H9 (cell line): Measurements from ENCODE around the gene IGFALS. TPM values are rescaled to one million over a fixed set of nuclear protein-coding genes. Genes with fewer than 3 reads are reported as not detected.

Experiments
- DNase-seq: peaks from one replicate; pipeline ENCODE4 v3.0.0-alpha.2; 2017
- H2AFZ ChIP-seq: one replicate; pipeline ENCODE4 v1.6.1; 2013; ENCODE audit warnings: mild to moderate bottlenecking, low read length, control low read depth, moderate library complexity
- H2AK5ac ChIP-seq: 2 replicates; pipeline ENCODE4 v1.6.1; 2013; ENCODE audit warnings: low read length, control low read depth, mixed read lengths; ENCODE audit not compliant: insufficient read length
- H2BK120ac ChIP-seq: one replicate; pipeline ENCODE4 v1.6.1; 2013; ENCODE audit warnings: low read depth, mild to moderate bottlenecking, low read length, control low read depth, inconsistent platforms; ENCODE audit not compliant: poor library complexity, severe bottlenecking
- H2BK12ac ChIP-seq: 2 replicates; pipeline ENCODE4 v1.6.1; 2013; ENCODE audit warnings: low read length, control low read depth, mixed read lengths, low read depth; ENCODE audit not compliant: insufficient read length
- H2BK15ac ChIP-seq: 2 replicates; pipeline ENCODE4 v1.6.1; 2013; ENCODE audit warnings: low read depth, low read length, control low read depth
- H2BK20ac ChIP-seq: one replicate; pipeline ENCODE4 v1.6.1; 2013; ENCODE audit warnings: low read depth, mild to moderate bottlenecking, low read length, control low read depth, inconsistent platforms; ENCODE audit not compliant: poor library complexity, severe bottlenecking
- H2BK5ac ChIP-seq: 2 replicates; pipeline ENCODE4 v1.6.1; 2013; ENCODE audit warnings: low read length, control low read depth, mixed read lengths; ENCODE audit not compliant: insufficient read length
- H3K14ac ChIP-seq: 2 replicates; pipeline ENCODE4 v1.6.1; 2013; ENCODE audit warnings: low read length, control low read depth; ENCODE audit not compliant: insufficient read depth
- H3K18ac ChIP-seq: 2 replicates; pipeline ENCODE4 v1.6.1; 2013; ENCODE audit warnings: low read depth, mild to moderate bottlenecking, mixed read lengths, low read length, control low read depth; ENCODE audit not compliant: insufficient read length
- H3K23ac ChIP-seq: 2 replicates; pipeline ENCODE4 v1.6.1; 2013; ENCODE audit warnings: low read length, control low read depth, mixed read lengths, low read depth; ENCODE audit not compliant: insufficient read length
- H3K23me2 ChIP-seq: 2 replicates; pipeline ENCODE4 v1.6.1; 2013; ENCODE audit warnings: low read depth, mild to moderate bottlenecking, mixed read lengths, low read length, control low read depth; ENCODE audit not compliant: insufficient read length, poor library complexity, severe bottlenecking
- H3K27ac ChIP-seq: 2 replicates; pipeline ENCODE4 v1.5.1; 2013; ENCODE audit warnings: low read length, control low read depth, mixed read lengths, low read depth; ENCODE audit not compliant: insufficient read length
- H3K27me3 ChIP-seq: 2 replicates; pipeline ENCODE4 v1.6.1; 2013; ENCODE audit warnings: low read length, control low read depth, inconsistent platforms; ENCODE audit not compliant: insufficient read depth
- H3K4ac ChIP-seq: 2 replicates; pipeline ENCODE4 v1.6.1; 2013; ENCODE audit warnings: low read depth, mild to moderate bottlenecking, control low read depth, inconsistent platforms, low read length, moderate library complexity
- H3K4me1 ChIP-seq: 2 replicates; pipeline ENCODE4 v1.6.1; 2013; ENCODE audit warnings: low read length, control low read depth, inconsistent platforms; ENCODE audit not compliant: insufficient read depth
- H3K4me2 ChIP-seq: 2 replicates; pipeline ENCODE4 v1.6.1; 2013; ENCODE audit warnings: low read length, control low read depth, mixed read lengths; ENCODE audit not compliant: insufficient read length, insufficient read depth
- H3K56ac ChIP-seq: 2 replicates; pipeline ENCODE4 v1.6.1; 2013; ENCODE audit warnings: low read depth, mild to moderate bottlenecking, mixed read lengths, low read length, control low read depth; ENCODE audit not compliant: insufficient read length
- H3K79me1 ChIP-seq: 2 replicates; pipeline ENCODE4 v1.6.1; 2013; ENCODE audit warnings: low read depth, mild to moderate bottlenecking, moderate library complexity, low read length, control low read depth, inconsistent platforms; ENCODE audit not compliant: insufficient read depth, poor library complexity, severe bottlenecking
- H3K79me2 ChIP-seq: 2 replicates; pipeline ENCODE4 v1.6.1; 2013; ENCODE audit warnings: low read length, control low read depth, inconsistent platforms; ENCODE audit not compliant: insufficient read depth
- H3K9ac ChIP-seq: 2 replicates; pipeline ENCODE4 v1.6.1; 2013; ENCODE audit warnings: low read length, control low read depth, mixed read lengths; ENCODE audit not compliant: insufficient read length; ENCODE audit errors: extremely low read depth
- H3K9me3 ChIP-seq: one replicate; pipeline ENCODE4 v1.6.1; 2013; ENCODE audit warnings: low read depth, low read length, inconsistent platforms; ENCODE audit not compliant: control insufficient read depth
- H3T11ph ChIP-seq: one replicate; pipeline ENCODE4 v1.6.1; 2013; ENCODE audit warnings: mild to moderate bottlenecking, low read length, control low read depth, inconsistent platforms
- H4K20me1 ChIP-seq: one replicate; pipeline ENCODE4 v1.6.1; 2013; ENCODE audit not compliant: control insufficient read depth, insufficient read length, insufficient read depth
- H4K5ac ChIP-seq: 2 replicates; pipeline ENCODE4 v1.6.1; 2013; ENCODE audit warnings: low read depth, mild to moderate bottlenecking, mixed read lengths, low read length, control low read depth; ENCODE audit not compliant: insufficient read length
- H4K8ac ChIP-seq: replicated peaks from 2 replicates; pipeline ENCODE4 v1.6.1; 2013; ENCODE audit warnings: low read length, control low read depth, mixed read lengths, low read depth; ENCODE audit not compliant: insufficient read length
- H4K91ac ChIP-seq: 2 replicates; pipeline ENCODE4 v1.6.1; 2013; ENCODE audit warnings: low read depth, mild to moderate bottlenecking, moderate library complexity, mixed read lengths, low read length, control low read depth; ENCODE audit not compliant: insufficient read length
- H3K27ac Mint-ChIP-seq, 3 experiments: 2 replicates in 2 of 3; 3 replicates in 1 of 3; pipeline ENCODE4 v1.8.0; 2020 to 2021; ENCODE audit warnings: mixed read lengths in 3 of 3, mild to moderate bottlenecking in 1 of 3, moderate library complexity in 1 of 3
- H3K27me3 Mint-ChIP-seq: 2 replicates; pipeline ENCODE4 v1.8.0; 2021; ENCODE audit warnings: low read depth, mild to moderate bottlenecking, moderate library complexity, mixed read lengths
- H3K36me3 Mint-ChIP-seq, 3 experiments: 2 replicates in 2 of 3; 3 replicates in 1 of 3; pipeline ENCODE4 v1.8.0; 2020 to 2021; ENCODE audit warnings: low read depth in 3 of 3, mixed read lengths in 3 of 3; ENCODE audit not compliant: insufficient read depth in 1 of 3
- H3K4me1 Mint-ChIP-seq, 2 experiments: 2 replicates each; pipeline ENCODE4 v1.8.0; 2020; ENCODE audit warnings: mixed read lengths in 2 of 2
- H3K4me3 Mint-ChIP-seq, 2 experiments: 2 replicates in 1 of 2; 3 replicates in 1 of 2; pipeline ENCODE4 v1.8.0; 2020 to 2021; ENCODE audit warnings: mild to moderate bottlenecking in 2 of 2, mixed read lengths in 2 of 2, moderate library complexity in 1 of 2
- H3K9me3 Mint-ChIP-seq, 2 experiments: 2 replicates in 1 of 2; 3 replicates in 1 of 2; pipeline ENCODE4 v1.8.0; 2020; ENCODE audit warnings: mild to moderate bottlenecking in 2 of 2, mixed read lengths in 2 of 2, moderate library complexity in 1 of 2
- whole genome bisulfite sequencing: extraction: QIAGEN DNeasy Blood & Tissue Kit; methylation state at CpG from one replicate; pipeline ENCODE4 v1.1.7; 2013; ENCODE audit warnings: missing lambda C conversion rate, low lambda C conversion rate, mixed read lengths; ENCODE audit not compliant: insufficient read length; ENCODE audit errors: extremely low coverage; 5-methylcytosine and 5-hydroxymethylcytosine counted together
- total RNA-seq: library from RNA; stranded (reverse); gene quantifications from 2 replicates; pipeline ENCODE4 v1.2.1, GENCODE V29; 2021
- TF ChIP-seq, protein P1 (sequence below): fragments of 200-600 bp; sonication (generic); conservative IDR thresholded peaks from 3 replicates; pipeline ENCODE4 v1.8.0; 2021; ENCODE audit warnings: antibody characterized with exemption, mild to moderate bottlenecking

The IGFALS gene
- total RNA-seq, 1 experiment from 2014 or later, result not detected

DNA sequence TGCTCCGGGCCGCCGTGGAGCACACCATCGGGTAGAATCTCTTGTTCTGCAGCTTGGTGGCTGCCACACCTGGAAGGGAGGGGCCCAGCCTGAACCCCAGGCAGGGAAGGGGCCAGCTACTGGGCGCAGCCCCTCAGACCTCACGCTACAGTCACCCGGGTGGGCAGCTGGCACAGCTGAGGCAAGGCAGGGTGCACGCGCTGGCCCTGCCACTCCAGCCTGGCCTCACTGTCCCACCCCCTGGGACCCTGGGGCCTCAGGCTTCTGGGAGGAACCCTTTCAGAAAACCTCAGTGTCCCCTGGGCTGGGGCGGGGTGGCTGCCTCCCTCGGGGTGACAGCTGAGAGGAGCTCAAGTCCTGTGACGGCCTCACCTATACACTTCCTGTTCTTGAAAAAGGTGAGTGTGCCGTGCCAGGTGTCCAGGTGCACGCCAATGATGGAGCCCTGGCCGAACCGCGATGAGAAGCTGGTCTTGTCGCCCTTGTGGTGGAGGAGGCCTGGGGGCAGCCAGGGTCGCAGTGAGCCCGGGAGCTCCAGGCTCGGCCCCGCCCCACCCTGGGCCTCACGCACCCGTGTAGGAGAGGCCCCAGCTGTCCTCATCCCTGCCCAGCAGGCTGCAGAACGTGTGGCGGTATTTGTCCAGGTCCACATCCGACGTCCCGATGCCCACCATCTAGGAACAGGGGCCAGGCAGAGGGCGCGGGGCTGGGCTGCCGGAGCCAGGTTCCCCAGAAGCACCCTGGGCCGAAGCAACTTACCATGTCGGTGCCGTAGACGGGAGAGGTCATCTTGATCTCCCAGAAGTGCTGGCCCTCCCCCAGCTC is 15.9 kb downstream of the IGFALS start:
- H3K56ac ChIP-seq, result no peak overlapping the region
- Mint-ChIP-seq H3K36me3 (peaks cover 0 to 42% (median 8%) of the 10 kb centered on the region in 3 experiments; a peak in 4 of 7 replicates), H3K4me3 (no peak overlapping the region), H3K9me3 (no peaks in the 10 kb centered on the region), H3K4me1 (peaks cover 7 to 14% of the 10 kb centered on the region in 2 experiments), H3K27ac (no peak overlapping the region), H3K27me3 (peaks cover 2% of the 10 kb centered on the region; the same call in 1 of the 2 replicates)
- DNase-seq, result no peak
- no peak overlapping the region for H2BK20ac ChIP-seq
- H4K91ac ChIP-seq, result no peak overlapping the region
- H2BK12ac ChIP-seq, result no peak overlapping the region
- WGBS, result no CpG with 5 or more reads among the region's 36 CpGs
- no peak overlapping the region for H2AK5ac ChIP-seq
- H3K14ac ChIP-seq, result no peak overlapping the region
- peaks cover 10% of the 10 kb centered on the region for H3K23me2 ChIP-seq
- H4K20me1 ChIP-seq, result no peaks in the 10 kb centered on the region
- no peaks in the 10 kb centered on the region for H3K9me3 ChIP-seq
- no peaks in the 10 kb centered on the region; the same call in 1 of the 2 replicates for H3K79me2 ChIP-seq
- H3K18ac ChIP-seq, result no peak overlapping the region
- TF ChIP-seq, protein P1, sequence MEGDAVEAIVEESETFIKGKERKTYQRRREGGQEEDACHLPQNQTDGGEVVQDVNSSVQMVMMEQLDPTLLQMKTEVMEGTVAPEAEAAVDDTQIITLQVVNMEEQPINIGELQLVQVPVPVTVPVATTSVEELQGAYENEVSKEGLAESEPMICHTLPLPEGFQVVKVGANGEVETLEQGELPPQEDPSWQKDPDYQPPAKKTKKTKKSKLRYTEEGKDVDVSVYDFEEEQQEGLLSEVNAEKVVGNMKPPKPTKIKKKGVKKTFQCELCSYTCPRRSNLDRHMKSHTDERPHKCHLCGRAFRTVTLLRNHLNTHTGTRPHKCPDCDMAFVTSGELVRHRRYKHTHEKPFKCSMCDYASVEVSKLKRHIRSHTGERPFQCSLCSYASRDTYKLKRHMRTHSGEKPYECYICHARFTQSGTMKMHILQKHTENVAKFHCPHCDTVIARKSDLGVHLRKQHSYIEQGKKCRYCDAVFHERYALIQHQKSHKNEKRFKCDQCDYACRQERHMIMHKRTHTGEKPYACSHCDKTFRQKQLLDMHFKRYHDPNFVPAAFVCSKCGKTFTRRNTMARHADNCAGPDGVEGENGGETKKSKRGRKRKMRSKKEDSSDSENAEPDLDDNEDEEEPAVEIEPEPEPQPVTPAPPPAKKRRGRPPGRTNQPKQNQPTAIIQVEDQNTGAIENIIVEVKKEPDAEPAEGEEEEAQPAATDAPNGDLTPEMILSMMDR, result no peak
- no peak overlapping the region for H3K23ac ChIP-seq
- no peak overlapping the region for H3K4me2 ChIP-seq
- no peak overlapping the region for H3T11ph ChIP-seq
- H3K4ac ChIP-seq, result no peak overlapping the region
- H2AFZ ChIP-seq, result no peak overlapping the region
- H3K9ac ChIP-seq, result no peak overlapping the region
- peaks cover 5% of the 10 kb centered on the region for H3K79me1 ChIP-seq
- no peak overlapping the region for H4K5ac ChIP-seq
- no peak overlapping the region for H2BK5ac ChIP-seq
- H4K8ac ChIP-seq, result no peak overlapping the region
- H3K4me1 ChIP-seq, result no peaks in the 10 kb centered on the region
- no peaks in the 10 kb centered on the region for H3K27me3 ChIP-seq
- H2BK120ac ChIP-seq, result no peak overlapping the region
- H3K27ac ChIP-seq, result no peak overlapping the region
- H2BK15ac ChIP-seq, result no peak overlapping the region
